Sigmoid colon (tissue), 4 donors: ENCODE data around the gene CENPE.

ENCODE experiments used
- POLR2AphosphoS5 ChIP-seq, 4 donors: sonication (generic); formaldehyde crosslinking; IDR thresholded peaks; one replicate each; pipeline ENCODE4 v1.6.1; 2017; ENCODE audit warnings: antibody characterized with exemption in 4 of 4
- TF ChIP-seq, protein P1 (sequence below), 4 experiments: fragments of 450-650 bp in 3 of 4; fragments of 200-600 bp in 1 of 4; IDR thresholded peaks; one replicate each; pipeline ENCODE4 v1.5.1; 2016 to 2019; ENCODE audit warnings: antibody characterized with exemption in 4 of 4, mild to moderate bottlenecking in 3 of 4, moderate library complexity in 2 of 4

DNA sequence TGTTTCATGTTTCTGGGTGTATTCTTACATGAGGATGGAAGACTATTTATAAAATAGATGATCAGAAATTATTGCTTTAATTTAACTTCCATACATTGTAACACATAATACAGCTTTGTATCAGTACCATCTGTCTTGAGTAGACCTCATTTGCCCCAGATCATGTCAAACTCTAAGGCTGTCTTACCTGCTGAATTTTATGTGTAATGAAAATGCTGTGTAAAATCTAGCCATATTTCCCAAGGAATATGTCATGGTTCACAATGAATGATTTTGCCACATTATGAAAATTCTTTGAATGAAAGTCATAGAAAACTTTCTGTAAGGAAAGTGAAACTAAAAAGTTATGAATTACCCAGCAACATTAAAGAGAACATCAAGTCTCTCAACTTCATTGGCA lies 105.9 kb downstream of the CENPE start:
- TF ChIP-seq, protein P1, sequence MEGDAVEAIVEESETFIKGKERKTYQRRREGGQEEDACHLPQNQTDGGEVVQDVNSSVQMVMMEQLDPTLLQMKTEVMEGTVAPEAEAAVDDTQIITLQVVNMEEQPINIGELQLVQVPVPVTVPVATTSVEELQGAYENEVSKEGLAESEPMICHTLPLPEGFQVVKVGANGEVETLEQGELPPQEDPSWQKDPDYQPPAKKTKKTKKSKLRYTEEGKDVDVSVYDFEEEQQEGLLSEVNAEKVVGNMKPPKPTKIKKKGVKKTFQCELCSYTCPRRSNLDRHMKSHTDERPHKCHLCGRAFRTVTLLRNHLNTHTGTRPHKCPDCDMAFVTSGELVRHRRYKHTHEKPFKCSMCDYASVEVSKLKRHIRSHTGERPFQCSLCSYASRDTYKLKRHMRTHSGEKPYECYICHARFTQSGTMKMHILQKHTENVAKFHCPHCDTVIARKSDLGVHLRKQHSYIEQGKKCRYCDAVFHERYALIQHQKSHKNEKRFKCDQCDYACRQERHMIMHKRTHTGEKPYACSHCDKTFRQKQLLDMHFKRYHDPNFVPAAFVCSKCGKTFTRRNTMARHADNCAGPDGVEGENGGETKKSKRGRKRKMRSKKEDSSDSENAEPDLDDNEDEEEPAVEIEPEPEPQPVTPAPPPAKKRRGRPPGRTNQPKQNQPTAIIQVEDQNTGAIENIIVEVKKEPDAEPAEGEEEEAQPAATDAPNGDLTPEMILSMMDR (IDR thresholded peaks at IDR 0.05) = no peak
- TF ChIP-seq POLR2AphosphoS5 (IDR thresholded peaks at IDR 0.05) = no peak
